A673 (cell line): ENCODE results near the gene IFT20. TPM values are rescaled to one million over a fixed set of nuclear protein-coding genes. Genes with fewer than 3 reads are reported as not detected.

Experiments used
- Bru-seq: library from RNA; stranded (reverse); fragments of 400-500 nt; gene quantifications from one replicate; lab custom pipeline; 2021; lab: Mats Ljungman, UMichigan
- BruChase-seq, 2 experiments: library from RNA; stranded (reverse); fragments of 400-500 nt; gene quantifications; one replicate each; lab custom pipeline; 2021; lab: Mats Ljungman, UMichigan
- BruUV-seq: library from RNA; stranded (reverse); fragments of 400-500 nt; replicated peaks from 2 replicates; lab custom pipeline; 2021; lab: Mats Ljungman, UMichigan
- CTCF ChIA-PET: fragments of 300-600 bp; sonication (Branson Sonifier 250); formaldehyde crosslinking; loops from one replicate; lab custom pipeline; 2022; ENCODE audit warnings: antibody characterized with exemption; lab: Charles Lee
- POLR2A ChIA-PET: fragments of 300-600 bp; sonication (Branson Sonifier 250); formaldehyde crosslinking; loops from one replicate; lab custom pipeline; 2022; ENCODE audit warnings: antibody characterized with exemption; ENCODE audit not compliant: low non-redundant PET; lab: Charles Lee
- DNase-seq: peaks from one replicate; pipeline ENCODE4 v3.0.0-alpha.2; 2015; ENCODE audit warnings: low spot score
- H3K27ac ChIP-seq: fragments of 200-600 bp; sonication (generic); 2 replicates; pipeline ENCODE4 v1.5.1; 2016; ENCODE audit warnings: mixed run types, low read depth, mild to moderate bottlenecking, mixed read lengths, antibody characterized with exemption, low read length; ENCODE audit not compliant: poor library complexity, severe bottlenecking
- H3K27me3 ChIP-seq: fragments of 200-600 bp; sonication (generic); replicated peaks from 2 replicates; pipeline ENCODE4 v1.6.1; 2017; ENCODE audit warnings: mixed run types, low read depth, mild to moderate bottlenecking, mixed read lengths, antibody characterized with exemption, low read length; ENCODE audit not compliant: insufficient read depth, poor library complexity
- H3K36me3 ChIP-seq: fragments of 200-600 bp; sonication (generic); 2 replicates; pipeline ENCODE4 v1.6.1; 2016; ENCODE audit warnings: mixed run types, mild to moderate bottlenecking, mixed read lengths, antibody characterized with exemption, low read length; ENCODE audit not compliant: insufficient read depth, poor library complexity, severe bottlenecking
- H3K4me1 ChIP-seq: fragments of 200-600 bp; sonication (generic); 2 replicates; pipeline ENCODE4 v1.6.1; 2017; ENCODE audit warnings: mixed run types, mild to moderate bottlenecking, mixed read lengths, antibody characterized with exemption, low read length; ENCODE audit not compliant: insufficient read depth, poor library complexity, severe bottlenecking
- H3K4me3 ChIP-seq: fragments of 200-600 bp; sonication (generic); 2 replicates; pipeline ENCODE4 v1.5.1; 2016; ENCODE audit warnings: low read depth, mixed run types, mild to moderate bottlenecking, mixed read lengths, low read length; ENCODE audit not compliant: poor library complexity, severe bottlenecking
- H3K9me3 ChIP-seq: fragments of 200-600 bp; sonication (generic); 2 replicates; pipeline ENCODE4 v1.6.1; 2016; ENCODE audit warnings: mixed run types, low read depth, mild to moderate bottlenecking, mixed read lengths, antibody characterized with exemption, low read length; ENCODE audit not compliant: poor library complexity, severe bottlenecking
- CTCF ChIP-seq: fragments of 300-800, 200-600 bp; sonication (generic); conservative IDR thresholded peaks from 2 replicates; pipeline ENCODE4 v1.5.1; 2017; ENCODE audit warnings: low read depth, mild to moderate bottlenecking, antibody characterized with exemption, low read length, moderate library complexity, mixed read lengths
- EZH2 ChIP-seq: fragments of 200-600 bp; sonication (generic); IDR thresholded peaks from 2 replicates; pipeline ENCODE4 v1.6.1; 2017; ENCODE audit warnings: borderline replicate concordance, low read depth, mild to moderate bottlenecking, mixed read lengths, antibody characterized with exemption, low read length; ENCODE audit not compliant: poor library complexity, severe bottlenecking
- intact Hi-C: fragments of 100-400 bp; cut with micrococcal nuclease; formaldehyde crosslinking; loops from one replicate; pipeline ENCODE4 v1.10.0; 2022; ENCODE audit not compliant: unreplicated experiment
- long read RNA-seq: library from polyadenylated mRNA; stranded (forward); transcript quantifications from one replicate; pipeline ENCODE4 v2.0.0, GENCODE V29; 2022
- total RNA-seq: library from RNA; stranded (reverse); gene quantifications from 2 replicates; pipeline ENCODE4 v1.2.3, GENCODE V29; 2021

IFT20 gene
- total RNA-seq: 21.5 and 26.5 TPM in 2 replicates
- Bru-seq, nascent RNA: percentile 58 among the genes with signal in this experiment
- BruChase-seq, experiment 1, labeled RNA remaining after a 2-hour chase: percentile 64 among the genes with signal in this experiment
- BruChase-seq, experiment 2, labeled RNA remaining after a 6-hour chase: percentile 59 among the genes with signal in this experiment
- long read RNA-seq, transcript IFT20-203 (5 exons, 825 nt): major isoform, 12 of 31 reads
- long read RNA-seq, transcript IFT20-214 (6 exons, 1,071 nt): minor isoform, 9 of 31 reads
- long read RNA-seq, partial matches to known transcripts: 3 of 31 reads
- long read RNA-seq, other reads (novel, unspliced or antisense): 1 of 31 reads

DNA sequence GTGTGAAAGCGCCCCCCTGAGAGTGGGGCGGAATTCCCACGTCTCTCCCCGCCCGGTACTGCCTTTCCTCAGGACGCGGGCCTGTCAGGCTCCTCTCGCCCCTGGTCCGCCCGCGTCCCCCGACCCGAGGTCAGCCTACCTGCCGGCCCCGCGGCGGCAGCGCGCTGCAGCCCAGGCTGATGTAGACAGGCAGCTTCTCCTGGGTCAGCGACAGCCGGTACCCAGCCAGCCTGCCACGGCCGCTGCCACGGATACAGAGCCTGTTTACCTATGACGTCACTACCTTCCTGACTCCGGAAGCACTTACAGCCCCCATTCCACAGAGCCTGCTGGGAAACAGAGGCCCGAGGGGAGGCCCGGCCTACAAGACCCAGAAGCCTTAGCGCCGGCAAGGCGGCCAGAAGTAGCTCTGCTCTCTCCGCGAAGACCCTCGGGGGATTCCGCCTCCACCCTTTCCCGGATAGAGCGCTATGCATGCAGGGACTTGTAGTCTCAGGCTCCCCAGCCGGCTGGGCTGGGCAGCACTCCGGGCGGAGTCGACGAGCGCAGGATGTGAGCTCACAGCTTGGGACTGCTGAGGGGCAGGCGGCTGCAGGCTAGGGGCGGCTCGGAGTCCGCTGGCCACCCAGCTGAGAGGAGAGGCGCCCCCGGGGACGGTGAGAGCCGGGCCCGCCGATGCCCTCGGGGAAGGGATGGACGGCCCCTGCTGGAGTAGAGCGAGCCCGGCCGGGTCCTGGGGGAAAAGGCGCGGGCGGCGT is at the start of gene IFT20, which contains the start of gene TNFAIP1:
IFT20 (minus strand) TSS at position 272 of the 758 bp plus-strand sequence. CDS start 3,487 bp downstream, outside the sequence.
TNFAIP1 (plus strand) TSS at position 561 of the 758 bp plus-strand sequence. CDS start 3,761 bp downstream, outside the sequence.
- Histone ChIP-seq H3K27ac (peak within 1 kb of the TSS; percentile 81), H3K27me3 (no peaks in the 10 kb centered on the region), H3K9me3 (no peaks in the 10 kb centered on the region), H3K4me1 (peaks cover 11% of the 10 kb centered on the region), H3K4me3 (peak within 1 kb of the TSS; percentile 86), H3K36me3 (peaks cover 7% of the 10 kb centered on the region)
- TF ChIP-seq CTCF: no peak
- TF ChIP-seq EZH2: no peak
- DNase-seq: peak; percentile 100
- no TSS peak for BruUV-seq
- CTCF ChIA-PET: interaction anchor here (1.1 kb wide), 1 partner anchor 10 kb away, joined by 3 read pairs; no protein-coding TSS in a partner anchor
- POLR2A ChIA-PET: interaction anchor here (0.9 to 1.5 kb wide), 2 partner anchors 10 to 22 kb away, joined by 3 to 8 read pairs; partner anchors contain the start of gene POLDIP2
- intact Hi-C loops: no loop called here

GRCh38 chr17:28385037-28385400 is 49.7 kb upstream of the IFT20 start:
- H3K27me3 ChIP-seq: no peaks in the 10 kb centered on the region
- CTCF ChIA-PET: no interaction called here
- H3K27ac ChIP-seq: no peak overlapping the region
- H3K4me3 ChIP-seq: no peak overlapping the region
- H3K4me1 ChIP-seq: no peaks in the 10 kb centered on the region
- no peak for TF ChIP-seq EZH2
- TF ChIP-seq CTCF: no peak
- intact Hi-C loops: no loop called here
- no peaks in the 10 kb centered on the region for H3K9me3 ChIP-seq
- no TSS peak for BruUV-seq
- POLR2A ChIA-PET: no interaction called here
- H3K36me3 ChIP-seq: peaks cover 16% of the 10 kb centered on the region
- DNase-seq: no peak

DNA sequence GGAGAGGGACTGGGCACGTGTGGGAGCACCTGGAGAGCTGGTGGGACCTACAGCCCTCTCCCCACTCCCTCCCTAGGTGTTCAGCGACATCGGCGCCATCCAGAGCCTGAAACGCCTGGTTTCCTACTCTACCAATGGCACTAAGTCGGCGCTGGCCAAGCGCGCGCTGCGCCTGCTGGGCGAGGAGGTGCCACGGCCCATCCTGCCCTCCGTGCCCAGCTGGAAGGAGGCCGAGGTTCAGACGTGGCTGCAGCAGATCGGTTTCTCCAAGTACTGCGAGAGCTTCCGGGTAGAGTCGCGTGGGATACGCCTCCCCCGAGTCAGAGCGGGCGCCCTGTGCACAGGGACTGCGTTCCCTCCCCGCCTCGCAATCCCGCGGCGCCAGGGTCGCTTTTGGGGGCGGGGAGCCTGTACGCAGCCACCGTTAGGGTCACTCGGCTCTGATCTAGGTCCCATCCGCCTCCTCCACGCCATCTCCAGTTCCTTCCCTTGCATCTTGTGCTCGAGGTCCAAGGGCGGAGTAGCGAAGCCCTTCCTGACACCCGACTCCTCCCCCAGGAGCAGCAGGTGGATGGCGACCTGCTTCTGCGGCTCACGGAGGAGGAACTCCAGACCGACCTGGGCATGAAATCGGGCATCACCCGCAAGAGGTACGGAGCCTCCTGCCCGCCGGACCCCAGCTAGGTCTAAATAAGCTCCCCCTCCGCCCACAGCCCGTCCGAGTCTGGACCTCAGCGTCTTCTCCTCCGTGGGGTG is 49.2 kb upstream of the IFT20 start:
- Histone ChIP-seq H3K4me1 (no peaks in the 10 kb centered on the region), H3K27ac (no peak overlapping the region), H3K27me3 (no peaks in the 10 kb centered on the region), H3K4me3 (no peak overlapping the region), H3K9me3 (no peaks in the 10 kb centered on the region), H3K36me3 (peaks cover 11% of the 10 kb centered on the region)
- POLR2A ChIA-PET: no interaction called here
- no TSS peak for BruUV-seq
- TF ChIP-seq EZH2: no peak
- no peak for TF ChIP-seq CTCF
- CTCF ChIA-PET: no interaction called here
- intact Hi-C loops: no loop called here
- DNase-seq: no peak
